Thyroid gland (tissue), 4 donors: ENCODE results near the gene ZBTB48.

ENCODE experiments used
- CTCF ChIP-seq, 6 experiments: fragments of 200-600 bp in 3 of 6; fragments of 450-650 bp in 3 of 6; sonication (generic) in 3 of 6; IDR thresholded peaks; one replicate each; pipeline ENCODE4 v1.5.1; 2016 to 2019; ENCODE audit warnings: antibody characterized with exemption in 6 of 6, mild to moderate bottlenecking in 2 of 6, inconsistent platforms in 1 of 6, moderate library complexity in 1 of 6
- POLR2A ChIP-seq, 2 donors: fragments of 450-650 bp; IDR thresholded peaks; one replicate each; pipeline ENCODE4 v1.6.1; 2017; ENCODE audit warnings: antibody characterized with exemption in 2 of 2, mild to moderate bottlenecking in 2 of 2, moderate library complexity in 1 of 2

GRCh38 chr1:6591222-6591621, 11.4 kb downstream of the ZBTB48 start:
- TF ChIP-seq CTCF (IDR thresholded peaks at IDR 0.05) (no peak), POLR2A (IDR thresholded peaks at IDR 0.05) (no peak)
